Right lobe of liver (tissue), 6 donors: ENCODE data around the gene ETNK1. TPM values are rescaled to one million over a fixed set of nuclear protein-coding genes. Genes with fewer than 3 reads are reported as not detected.
A peak's percentile ranks its signal among the peaks of the same experiment; 100 is the strongest.

Source experiments
- ATAC-seq, 4 donors: fragments of 200-7000 bp; cut with Tn5 transposase; one replicate each; pipeline ENCODE4 v1.9.1; 2020; ENCODE audit warnings: mild to moderate bottlenecking in 4 of 4, moderate library complexity in 4 of 4
- DNase-seq, 3 donors: peaks; one replicate each; pipeline ENCODE4 v3.0.0-alpha.2; 2020
- H3K27ac ChIP-seq, 3 donors: fragments of 200-600 bp; one replicate each; pipeline ENCODE4 v1.8.0; 2022
- H3K27me3 ChIP-seq, 2 donors: fragments of 200-600 bp; one replicate each; pipeline ENCODE4 v1.8.0; 2022
- H3K36me3 ChIP-seq, 4 donors: fragments of 200-600 bp; sonication (generic) in 1 of 4; one replicate each; pipeline versions ENCODE4 v1.5.1 to v1.8.0; 2017 to 2022; ENCODE audit warnings: control low read depth in 1 of 4
- H3K4me1 ChIP-seq, 4 donors: fragments of 200-600 bp; sonication (generic) in 1 of 4; one replicate each; pipeline versions ENCODE4 v1.5.1 to v1.8.0; 2017 to 2022; ENCODE audit warnings: control low read depth in 1 of 4
- H3K4me3 ChIP-seq, 3 donors: fragments of 200-600 bp; one replicate each; pipeline ENCODE4 v1.8.0; 2022
- H3K9me3 ChIP-seq, 4 donors: fragments of 200-600 bp; sonication (generic) in 1 of 4; one replicate each; pipeline versions ENCODE4 v1.5.1 to v1.8.0; 2017 to 2022; ENCODE audit warnings: control low read depth in 1 of 4
- POLR2A ChIP-seq: fragments of 450-650 bp; IDR thresholded peaks from one replicate; pipeline ENCODE4 v1.6.1; 2017; ENCODE audit warnings: antibody characterized with exemption, mild to moderate bottlenecking
- WGBS: methylation state at CpG from one replicate; pipeline ENCODE4 v1.1.6; 2018; ENCODE audit warnings: low coverage, low lambda C conversion rate; ENCODE audit not compliant: insufficient coverage; ENCODE audit errors: missing lambda C conversion rate; 5-methylcytosine and 5-hydroxymethylcytosine counted together
- intact Hi-C, 2 donors: fragments of 100-400 bp; cut with DNase I; formaldehyde crosslinking; loops; one replicate each; pipeline versions ENCODE4 v1.11.2 to v1.14.1; 2022
- total RNA-seq, 6 experiments: library from RNA; depleted of rRNA in 2 of 6; stranded (reverse); fragments of >200 nt in 2 of 6; fragmentation: NEBNext Ultra II Directional in 3 of 6; extraction: Animal tissue kit (Norgen Biotek cat#: 25700) in 3 of 6; gene quantifications; one replicate each; pipeline versions ENCODE4 v1.1.0 to v1.2.4, GENCODE V29; 2016 to 2023
- TF ChIP-seq, protein P1 (sequence below), 4 donors: fragments of 200-600 bp in 3 of 4; fragments of 450-650 bp in 1 of 4; IDR thresholded peaks; one replicate each; pipeline versions ENCODE4 v1.5.1 to v1.8.0; 2016 to 2022; ENCODE audit warnings: antibody characterized with exemption in 4 of 4, mild to moderate bottlenecking in 2 of 4
- donor health status: DM: no; HTN: yes; CAD: no.
- donor health status: DM: no; HTN: no; CAD: no.
- donor health status: DM: no; HTN: no; CAD: no.
- donor health status: DM: no; HTN: yes; CAD: no.
- donor health status: DM: no; HTN: yes; CAD: no.

The ETNK1 gene
- total RNA-seq, 6 experiments from 2014 or later, result 24.1 to 65.3 (median 34.8) TPM

DNA sequence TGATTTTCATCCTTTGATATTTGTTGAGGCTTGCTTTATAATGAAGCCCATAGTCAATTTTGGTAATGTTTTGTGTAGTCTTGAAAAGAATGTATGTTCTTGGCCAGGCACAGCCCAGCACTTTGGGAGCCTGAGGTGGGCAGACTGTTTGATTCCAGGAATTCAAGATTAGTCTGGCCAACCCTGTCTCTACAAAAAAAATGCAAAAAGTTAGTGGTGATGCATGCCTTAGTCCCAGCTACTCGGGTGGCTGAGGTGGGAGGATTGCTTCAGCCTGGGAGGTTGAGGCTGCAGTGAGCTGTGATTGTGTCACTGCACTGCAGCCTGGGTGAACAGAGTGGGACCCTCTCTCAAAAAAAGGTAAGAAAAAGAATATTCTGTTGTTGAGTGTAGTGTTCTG is 10.8 kb downstream of the ETNK1 start:
- WGBS, result 75% methylated on average over 1 of the region's 1 CpG
- TF ChIP-seq, protein P1, sequence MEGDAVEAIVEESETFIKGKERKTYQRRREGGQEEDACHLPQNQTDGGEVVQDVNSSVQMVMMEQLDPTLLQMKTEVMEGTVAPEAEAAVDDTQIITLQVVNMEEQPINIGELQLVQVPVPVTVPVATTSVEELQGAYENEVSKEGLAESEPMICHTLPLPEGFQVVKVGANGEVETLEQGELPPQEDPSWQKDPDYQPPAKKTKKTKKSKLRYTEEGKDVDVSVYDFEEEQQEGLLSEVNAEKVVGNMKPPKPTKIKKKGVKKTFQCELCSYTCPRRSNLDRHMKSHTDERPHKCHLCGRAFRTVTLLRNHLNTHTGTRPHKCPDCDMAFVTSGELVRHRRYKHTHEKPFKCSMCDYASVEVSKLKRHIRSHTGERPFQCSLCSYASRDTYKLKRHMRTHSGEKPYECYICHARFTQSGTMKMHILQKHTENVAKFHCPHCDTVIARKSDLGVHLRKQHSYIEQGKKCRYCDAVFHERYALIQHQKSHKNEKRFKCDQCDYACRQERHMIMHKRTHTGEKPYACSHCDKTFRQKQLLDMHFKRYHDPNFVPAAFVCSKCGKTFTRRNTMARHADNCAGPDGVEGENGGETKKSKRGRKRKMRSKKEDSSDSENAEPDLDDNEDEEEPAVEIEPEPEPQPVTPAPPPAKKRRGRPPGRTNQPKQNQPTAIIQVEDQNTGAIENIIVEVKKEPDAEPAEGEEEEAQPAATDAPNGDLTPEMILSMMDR (IDR thresholded peaks at IDR 0.05), result no peak
- TF ChIP-seq POLR2A, result no peak
- peaks cover 0 to 4% (median 0%) of the 10 kb centered on the region in 4 donors for H3K36me3 ChIP-seq
- DNase-seq, result no peak
- H3K4me1 ChIP-seq, result peaks cover 0 to 3% (median 0%) of the 10 kb centered on the region in 4 donors
- no peak for ATAC-seq
- no peak overlapping the region for H3K4me3 ChIP-seq
- intact Hi-C loops, result loop anchor here in 1 of 2 donors (10.0 kb wide), 1 partner anchor 171 kb away; no protein-coding TSS in a partner anchor
- no peak overlapping the region for H3K27ac ChIP-seq
- no peaks in the 10 kb centered on the region for H3K27me3 ChIP-seq
- no peaks in the 10 kb centered on the region for H3K9me3 ChIP-seq

DNA sequence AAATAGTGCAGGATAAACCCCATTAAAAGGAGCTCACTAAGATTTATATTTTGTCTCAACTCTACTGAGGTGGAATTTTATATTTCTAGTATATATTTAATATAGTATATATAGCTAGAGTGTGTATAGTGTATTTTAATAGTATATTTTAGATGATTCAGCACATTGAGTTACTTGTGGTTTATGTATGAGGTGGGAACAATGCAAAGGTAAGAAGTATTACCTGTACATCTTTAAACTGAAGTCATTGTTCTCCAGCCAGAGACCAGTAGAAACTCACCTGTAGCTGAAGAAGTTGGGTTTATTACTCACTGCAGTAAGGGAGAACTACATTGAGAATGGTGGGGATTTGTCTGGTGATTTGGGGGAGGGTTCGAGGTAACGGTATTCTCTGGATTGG is 15.9 kb downstream of the ETNK1 start:
- ATAC-seq, result no peak
- Histone ChIP-seq H3K27me3 (no peaks in the 10 kb centered on the region), H3K27ac (peak overlapping the region; percentile 9 to 64 (median 63)), H3K9me3 (no peaks in the 10 kb centered on the region), H3K4me3 (no peak overlapping the region), H3K4me1 (peaks cover 0 to 17% (median 2%) of the 10 kb centered on the region in 4 donors), H3K36me3 (peaks cover 0 to 4% (median 0%) of the 10 kb centered on the region in 4 donors)
- TF ChIP-seq, protein P1 (IDR thresholded peaks at IDR 0.05), result no peak
- no peak for TF ChIP-seq POLR2A
- no peak for DNase-seq
- intact Hi-C loops, result no loop called here
- WGBS, result 95% methylated on average over 2 of the region's 2 CpGs

GRCh38 chr12:22641353-22642053 is 16.5 kb downstream of the ETNK1 start:
- ATAC-seq (peak; percentile 56 to 80 (median 68)), DNase-seq (no peak)
- Histone ChIP-seq H3K4me1 (peaks cover 0 to 17% (median 2%) of the 10 kb centered on the region in 4 donors), H3K4me3 (no peak overlapping the region), H3K27me3 (no peaks in the 10 kb centered on the region), H3K36me3 (peaks cover 0 to 4% (median 0%) of the 10 kb centered on the region in 4 donors), H3K9me3 (no peaks in the 10 kb centered on the region), H3K27ac (peak overlapping the region; percentile 9 to 64 (median 63))
- 21% methylated on average over 3 of the region's 3 CpGs for WGBS
- TF ChIP-seq, protein P1 (IDR thresholded peaks at IDR 0.05), result no peak
- no peak for TF ChIP-seq POLR2A
- intact Hi-C loops, result no loop called here

DNA sequence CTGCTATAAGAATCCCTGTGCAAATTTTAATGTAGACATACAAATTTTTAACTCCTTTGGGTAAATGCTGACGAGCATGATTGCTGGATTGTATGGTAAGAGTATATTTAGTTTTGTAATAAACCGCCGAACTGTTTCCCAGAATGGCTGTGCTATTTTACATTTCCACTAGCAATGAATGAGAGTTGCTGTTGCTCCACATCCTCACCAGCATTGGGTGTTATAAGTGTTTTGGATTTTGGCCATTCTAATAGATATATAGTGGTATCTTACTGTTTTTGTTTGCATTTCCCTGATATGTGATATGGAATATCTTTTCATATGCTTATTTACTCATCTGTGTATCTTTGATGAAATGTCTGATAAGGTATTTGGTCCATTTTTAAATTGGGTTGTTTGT is 23.7 kb downstream of the ETNK1 start:
- DNase-seq, result no peak
- no peak overlapping the region for H3K4me3 ChIP-seq
- intact Hi-C loops, result no loop called here
- no peaks in the 10 kb centered on the region for H3K36me3 ChIP-seq
- no peak for ATAC-seq
- no peaks in the 10 kb centered on the region for H3K9me3 ChIP-seq
- H3K4me1 ChIP-seq, result no peaks in the 10 kb centered on the region
- H3K27ac ChIP-seq, result no peak overlapping the region
- WGBS, result 100% methylated on average over 1 of the region's 3 CpGs
- no peak for TF ChIP-seq POLR2A
- TF ChIP-seq, protein P1 (IDR thresholded peaks at IDR 0.05), result no peak
- H3K27me3 ChIP-seq, result no peaks in the 10 kb centered on the region
